CD4-positive, alpha-beta memory T cell (primary cell): ENCODE results near the gene NOC2L. TPM values are rescaled to one million over a fixed set of nuclear protein-coding genes. Genes with fewer than 3 reads are reported as not detected.

Source experiments
- CTCF ChIA-PET: fragments of 350-600 bp; sonication (Branson Sonifier 250); formaldehyde crosslinking; loops from one replicate; lab custom pipeline; 2021; ENCODE audit warnings: inconsistent platforms; ENCODE audit not compliant: partially characterized antibody; lab: Charles Lee
- POLR2A ChIA-PET: fragments of 350-600 bp; sonication (Branson Sonifier 250); formaldehyde crosslinking; loops from one replicate; lab custom pipeline; 2021; ENCODE audit not compliant: partially characterized antibody; lab: Charles Lee
- DNase-seq, 5 donors: peaks; one replicate each; pipeline versions ENCODE4 v3.0.0 to v3.0.0-alpha.2; 2020 to 2022; ENCODE audit warnings: mixed read lengths in 1 of 5
- H3K27ac ChIP-seq: one replicate; pipeline ENCODE4 v1.7.0; 2013; ENCODE audit warnings: low read depth, low read length
- H3K27me3 ChIP-seq: 2 replicates; pipeline ENCODE4 v1.7.0; 2013; ENCODE audit warnings: mild to moderate bottlenecking, low read length, moderate library complexity; ENCODE audit not compliant: insufficient read depth
- H3K36me3 ChIP-seq: 2 replicates; pipeline ENCODE4 v1.7.0; 2013; ENCODE audit warnings: mild to moderate bottlenecking, low read length, moderate library complexity; ENCODE audit not compliant: insufficient read depth
- H3K4me1 ChIP-seq: 2 replicates; pipeline ENCODE4 v1.7.0; 2013; ENCODE audit warnings: mild to moderate bottlenecking, low read length, moderate library complexity; ENCODE audit not compliant: insufficient read depth
- H3K4me3 ChIP-seq, 2 donors: one replicate each; pipeline ENCODE4 v1.7.0; 2013; ENCODE audit warnings: low read length in 2 of 2, mild to moderate bottlenecking in 1 of 2
- H3K9me3 ChIP-seq, 2 donors: one replicate each; pipeline ENCODE4 v1.7.0; 2013; ENCODE audit warnings: low read length in 2 of 2, control low read depth in 1 of 2; ENCODE audit not compliant: control insufficient read depth in 1 of 2
- H3K27ac Mint-ChIP-seq, 7 donors: one replicate each; pipeline ENCODE4 v1.8.0; 2020 to 2021; ENCODE audit warnings: mixed read lengths in 7 of 7, mild to moderate bottlenecking in 6 of 7, inconsistent platforms in 3 of 7, moderate library complexity in 3 of 7
- H3K27me3 Mint-ChIP-seq, 2 donors: one replicate each; pipeline ENCODE4 v1.8.0; 2020 to 2021; ENCODE audit warnings: mixed read lengths in 2 of 2
- H3K36me3 Mint-ChIP-seq, 2 donors: one replicate each; pipeline ENCODE4 v1.8.0; 2020 to 2021; ENCODE audit warnings: mixed read lengths in 2 of 2, inconsistent platforms in 1 of 2, mild to moderate bottlenecking in 1 of 2
- H3K4me1 Mint-ChIP-seq, 4 donors: one replicate each; pipeline ENCODE4 v1.8.0; 2020 to 2021; ENCODE audit warnings: mixed read lengths in 4 of 4, mild to moderate bottlenecking in 1 of 4
- H3K4me3 Mint-ChIP-seq, 8 donors: one replicate each; pipeline ENCODE4 v1.8.0; 2020 to 2021; ENCODE audit warnings: mixed read lengths in 8 of 8, mild to moderate bottlenecking in 7 of 8, moderate library complexity in 6 of 8, inconsistent platforms in 3 of 8
- H3K9me3 Mint-ChIP-seq, 8 donors: one replicate each; pipeline ENCODE4 v1.8.0; 2020 to 2021; ENCODE audit warnings: mixed read lengths in 8 of 8, mild to moderate bottlenecking in 5 of 8, inconsistent platforms in 3 of 8, moderate library complexity in 1 of 8
- intact Hi-C: fragments of 100-400 bp; cut with micrococcal nuclease; formaldehyde crosslinking; loops from one replicate; pipeline ENCODE4 v1.15.1; 2023
- polyA plus RNA-seq, 2 donors: library from polyadenylated mRNA; unstranded; fragments of 300-500 nt; fragmentation: Illumina TruSeq; gene quantifications; one replicate each; pipeline ENCODE4 v1.2.3, GENCODE V29; 2021
- total RNA-seq, 2 experiments: library from RNA; stranded (reverse); gene quantifications; one replicate each; pipeline ENCODE4 v1.2.3, GENCODE V29; 2021

NOC2L gene
- total and polyA plus RNA-seq, 4 experiments from 2014 or later, result 63.0 to 69.5 (median 65.6) TPM

- Histone ChIP-seq H3K27me3 (no peaks in the 10 kb centered on the region), H3K4me3 (no peak overlapping the region), H3K9me3 (no peaks in the 10 kb centered on the region), H3K27ac (no peak overlapping the region), H3K4me1 (no peaks in the 10 kb centered on the region), H3K36me3 (no peaks in the 10 kb centered on the region)
- H3K4me3 Mint-ChIP-seq, result no peak overlapping the region
- H3K4me1 Mint-ChIP-seq, result no peaks in the 10 kb centered on the region
- CTCF ChIA-PET, result interaction anchor here (0.7 to 4.7 kb wide), 17 partner anchors 9 to 309 kb away, joined by 3 to 65 read pairs (median 4); partner anchors contain the start of gene ISG15
- POLR2A ChIA-PET, result no interaction called here
- peak in 4 of 5 donors; percentile 40 to 63 (median 47) for DNase-seq
- no peaks in the 10 kb centered on the region for H3K36me3 Mint-ChIP-seq
- intact Hi-C loops, result loop anchor here (1.0 to 5.0 kb wide), 2 partner anchors 79 to 308 kb away; no protein-coding TSS in a partner anchor
- peaks cover 18 to 27% of the 10 kb centered on the region in 2 donors for H3K27me3 Mint-ChIP-seq
- no peaks in the 10 kb centered on the region for H3K9me3 Mint-ChIP-seq
- H3K27ac Mint-ChIP-seq, result no peak overlapping the region
Measured at GRCh38 chr1:983798-984475, 24.9 kb upstream of the NOC2L start.

DNA sequence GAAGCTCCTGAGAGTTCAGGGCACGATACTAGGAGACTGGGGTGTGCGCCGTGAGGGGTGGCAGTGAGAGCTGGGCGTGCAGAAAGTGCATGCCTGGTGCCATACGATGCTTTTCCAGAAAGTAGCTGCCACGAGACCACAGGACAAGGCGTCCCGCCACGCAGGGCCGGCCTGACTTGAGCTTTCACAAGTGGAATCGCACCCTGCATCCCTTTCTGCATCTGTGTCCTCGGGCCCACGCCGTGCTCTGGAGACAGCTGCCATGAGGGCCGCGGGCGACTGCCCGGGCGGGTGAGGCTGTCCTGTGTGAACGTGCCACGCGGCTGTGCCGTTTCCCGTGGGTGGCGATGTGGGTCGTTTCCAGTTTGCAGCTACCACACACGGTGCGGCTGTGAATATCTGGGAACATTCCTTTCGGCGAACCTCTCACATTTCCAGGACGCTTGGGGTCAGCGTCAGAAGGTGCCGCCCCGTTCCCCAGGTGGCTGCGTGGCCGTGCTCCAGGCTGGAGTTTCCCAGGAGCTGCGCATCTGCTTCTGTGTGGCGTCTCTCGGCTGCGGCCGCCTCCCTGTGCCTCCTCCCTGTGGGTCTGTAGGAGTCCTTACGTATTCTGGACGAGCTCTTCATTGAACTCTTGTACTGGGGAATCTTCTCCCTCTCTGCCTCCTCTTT is 23.8 kb upstream of the NOC2L start:
- Histone ChIP-seq H3K4me3 (no peak overlapping the region), H3K27me3 (no peaks in the 10 kb centered on the region), H3K36me3 (no peaks in the 10 kb centered on the region), H3K9me3 (no peaks in the 10 kb centered on the region), H3K27ac (no peak overlapping the region), H3K4me1 (no peaks in the 10 kb centered on the region)
- no peak overlapping the region for H3K4me3 Mint-ChIP-seq
- DNase-seq, result no peak
- H3K36me3 Mint-ChIP-seq, result no peaks in the 10 kb centered on the region
- ChIA-PET CTCF (interaction anchor here (1.2 to 4.7 kb wide), 5 partner anchors 10 to 140 kb away, joined by 3 to 65 read pairs (median 8); no protein-coding TSS in a partner anchor), POLR2A (interaction anchor here (1.0 kb wide), 1 partner anchor 78 kb away, joined by 4 read pairs; no protein-coding TSS in a partner anchor)
- peaks cover 0 to 5% (median 0%) of the 10 kb centered on the region in 4 donors for H3K4me1 Mint-ChIP-seq
- H3K27ac Mint-ChIP-seq, result no peak overlapping the region
- no peaks in the 10 kb centered on the region for H3K9me3 Mint-ChIP-seq
- intact Hi-C loops, result loop anchor here (5.0 kb wide), 1 partner anchor 309 kb away; no protein-coding TSS in a partner anchor
- H3K27me3 Mint-ChIP-seq, result peaks cover 15 to 26% of the 10 kb centered on the region in 2 donors

DNA sequence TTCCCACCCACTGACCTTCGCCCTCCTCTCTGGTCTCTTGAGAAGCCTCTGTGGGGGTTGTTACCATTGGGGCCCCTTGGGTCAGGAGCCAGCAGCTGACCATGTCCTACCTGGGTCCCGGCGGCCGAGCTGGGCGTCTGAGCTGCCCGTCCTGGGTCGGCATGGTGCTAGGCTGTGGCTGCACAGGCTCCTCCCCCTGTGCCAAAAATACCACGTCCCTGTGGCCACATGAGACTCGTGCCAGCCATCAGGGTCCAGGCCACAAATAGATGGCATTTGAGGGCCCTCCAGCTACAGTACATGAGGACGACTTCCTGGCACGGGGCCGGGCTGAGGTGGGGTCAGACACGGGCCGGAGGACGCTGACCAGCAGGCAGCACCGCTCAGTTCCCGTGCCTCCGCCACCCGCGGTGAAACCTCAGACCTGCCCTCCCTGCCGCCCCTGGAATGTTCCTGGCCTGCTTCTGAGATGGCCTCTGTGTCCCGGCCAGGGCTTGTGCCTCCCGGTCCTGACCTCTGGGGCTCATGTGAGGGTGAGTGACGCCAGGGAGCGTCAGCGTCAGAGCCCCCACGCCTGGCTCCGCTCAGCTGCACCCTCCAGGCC is 23.0 kb upstream of the NOC2L start, which contains the start of gene PERM1:
PERM1 (minus strand) TSS at position 139 of the 604 bp plus-strand sequence. CDS start 1,064 bp downstream, outside the sequence.
- H3K9me3 ChIP-seq, result no peaks in the 10 kb centered on the region
- Mint-ChIP-seq H3K27ac (no peak within 1 kb of the TSS), H3K27me3 (peaks cover 15 to 24% of the 10 kb centered on the region in 2 donors), H3K4me3 (no peak within 1 kb of the TSS), H3K9me3 (no peaks in the 10 kb centered on the region), H3K4me1 (peaks cover 0 to 5% (median 0%) of the 10 kb centered on the region in 4 donors), H3K36me3 (no peaks in the 10 kb centered on the region)
- no peak within 1 kb of the TSS for H3K4me3 ChIP-seq
- ChIA-PET POLR2A (interaction anchor here (1.0 kb wide), 1 partner anchor 77 kb away, joined by 4 read pairs; no protein-coding TSS in a partner anchor), CTCF (interaction anchor here (1.7 to 4.7 kb wide), 3 partner anchors 10 to 140 kb away, joined by 3 to 65 read pairs (median 10); no protein-coding TSS in a partner anchor)
- intact Hi-C loops, result loop anchor here (5.0 kb wide), 1 partner anchor 310 kb away; no protein-coding TSS in a partner anchor
- no peak for DNase-seq
- H3K4me1 ChIP-seq, result no peaks in the 10 kb centered on the region
- no peak within 1 kb of the TSS for H3K27ac ChIP-seq
- H3K36me3 ChIP-seq, result no peaks in the 10 kb centered on the region
- no peaks in the 10 kb centered on the region for H3K27me3 ChIP-seq

DNA sequence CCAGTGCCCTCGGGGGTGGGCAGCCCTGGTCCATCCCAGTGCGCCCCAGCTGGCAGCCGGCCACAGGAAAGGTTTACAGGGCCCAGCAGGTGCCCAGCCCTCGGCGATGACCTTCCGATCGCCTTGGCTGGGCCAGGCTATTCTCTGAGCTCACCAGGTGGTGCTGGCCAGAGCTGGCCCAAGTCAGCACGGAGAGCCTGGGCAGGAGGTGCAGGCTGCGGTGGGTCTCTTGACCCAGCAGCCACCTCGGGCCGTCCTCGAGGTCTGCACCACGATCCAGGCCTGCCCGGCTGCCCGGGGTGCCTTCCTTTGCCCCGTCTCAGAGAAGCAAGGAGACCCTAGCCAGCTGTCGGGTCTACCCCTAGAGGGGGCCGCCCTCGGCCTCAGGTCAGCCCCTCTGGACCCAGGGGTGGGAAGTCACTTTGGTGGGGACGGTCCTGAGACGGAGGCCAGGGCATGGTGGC is 22.5 kb upstream of the NOC2L start:
- H3K36me3 ChIP-seq, result no peaks in the 10 kb centered on the region
- no peaks in the 10 kb centered on the region for H3K4me1 ChIP-seq
- H3K4me3 Mint-ChIP-seq, result no peak overlapping the region
- peaks cover 0 to 5% (median 0%) of the 10 kb centered on the region in 4 donors for H3K4me1 Mint-ChIP-seq
- H3K36me3 Mint-ChIP-seq, result no peaks in the 10 kb centered on the region
- intact Hi-C loops, result loop anchor here (5.0 kb wide), 1 partner anchor 311 kb away; no protein-coding TSS in a partner anchor
- POLR2A ChIA-PET, result no interaction called here
- no peak overlapping the region for H3K27ac ChIP-seq
- CTCF ChIA-PET, result interaction anchor here (1.0 to 4.7 kb wide), 4 partner anchors 11 to 83 kb away, joined by 3 to 65 read pairs (median 8); no protein-coding TSS in a partner anchor
- H3K27me3 Mint-ChIP-seq, result peaks cover 15 to 23% of the 10 kb centered on the region in 2 donors
- H3K4me3 ChIP-seq, result no peak overlapping the region
- H3K27ac Mint-ChIP-seq, result no peak overlapping the region
- no peaks in the 10 kb centered on the region for H3K9me3 Mint-ChIP-seq
- no peaks in the 10 kb centered on the region for H3K27me3 ChIP-seq
- DNase-seq, result no peak
- H3K9me3 ChIP-seq, result no peaks in the 10 kb centered on the region

GRCh38 chr1:980602-981395 is 21.7 kb upstream of the NOC2L start:
- POLR2A ChIA-PET, result no interaction called here
- intact Hi-C loops, result loop anchor here (5.0 kb wide), 1 partner anchor 312 kb away; no protein-coding TSS in a partner anchor
- no peak for DNase-seq

GRCh38 chr1:980137-980571 is 21.1 kb upstream of the NOC2L start:
- Histone ChIP-seq H3K9me3 (no peaks in the 10 kb centered on the region), H3K4me1 (peaks cover 9% of the 10 kb centered on the region), H3K36me3 (no peaks in the 10 kb centered on the region), H3K4me3 (no peak overlapping the region), H3K27ac (no peak overlapping the region), H3K27me3 (no peaks in the 10 kb centered on the region)
- Mint-ChIP-seq H3K27ac (no peak overlapping the region), H3K27me3 (peaks cover 15% of the 10 kb centered on the region in 2 donors), H3K36me3 (no peaks in the 10 kb centered on the region), H3K9me3 (no peaks in the 10 kb centered on the region), H3K4me1 (peaks cover 3 to 12% (median 5%) of the 10 kb centered on the region in 4 donors), H3K4me3 (no peak overlapping the region)
- DNase-seq, result no peak
- ChIA-PET CTCF (interaction anchor here (1.5 kb wide), 1 partner anchor 22 kb away, joined by 6 read pairs; no protein-coding TSS in a partner anchor), POLR2A (no interaction called here)
- intact Hi-C loops, result loop anchor here (5.0 kb wide), 1 partner anchor 312 kb away; no protein-coding TSS in a partner anchor

More at GRCh38 chr1:980602-981395, 21.7 kb upstream of the NOC2L start:
- Mint-ChIP-seq H3K4me1 (peaks cover under 1 to 9% (median 1%) of the 10 kb centered on the region in 4 donors), H3K27me3 (peaks cover 14 to 20% of the 10 kb centered on the region in 2 donors), H3K36me3 (no peaks in the 10 kb centered on the region), H3K9me3 (no peaks in the 10 kb centered on the region), H3K27ac (no peak overlapping the region), H3K4me3 (no peak overlapping the region)
- Histone ChIP-seq H3K36me3 (no peaks in the 10 kb centered on the region), H3K9me3 (no peaks in the 10 kb centered on the region), H3K27ac (no peak overlapping the region), H3K4me3 (no peak overlapping the region), H3K27me3 (no peaks in the 10 kb centered on the region), H3K4me1 (peaks cover 6% of the 10 kb centered on the region)
- CTCF ChIA-PET, result interaction anchor here (1.0 to 1.9 kb wide), 3 partner anchors 11 to 76 kb away, joined by 3 to 10 read pairs (median 6); no protein-coding TSS in a partner anchor
